SKM-1 treated with dmso at 0.1 percent for 144 hours (cell line): ENCODE measurements around the gene IQSEC3.

Experiments used
- DNase-seq: peaks from one replicate; lab custom pipeline; 2025; ENCODE audit not compliant: unreplicated experiment; lab: John Stamatoyannopoulos, UW

IQSEC3 gene

GRCh38 chr12:162467-163307 lies 96.1 kb downstream of the IQSEC3 start:
- DNase-seq = no peak

GRCh38 chr12:163406-163986 lies 96.9 kb downstream of the IQSEC3 start:
- no peak for DNase-seq

GRCh38 chr12:164207-164606 lies 97.6 kb downstream of the IQSEC3 start:
- DNase-seq = no peak

- DNase-seq = no peak
Observed at GRCh38 chr12:165862-166368, 99.3 kb downstream of the IQSEC3 start.

GRCh38 chr12:166425-167075 lies 100.0 kb downstream of the IQSEC3 start:
- DNase-seq = no peak

GRCh38 chr12:167959-168600 lies 101.5 kb downstream of the IQSEC3 start:
- no peak for DNase-seq

- peak; percentile 66 for DNase-seq
Observed at GRCh38 chr12:168763-169525, 102.4 kb downstream of the IQSEC3 start.

- DNase-seq = no peak
Observed at GRCh38 chr12:169528-170370, 103.2 kb downstream of the IQSEC3 start.

GRCh38 chr12:170371-171225 lies 104.0 kb downstream of the IQSEC3 start:
- DNase-seq = no peak

GRCh38 chr12:171276-171675 lies 104.7 kb downstream of the IQSEC3 start:
- no peak for DNase-seq

GRCh38 chr12:171743-172676 lies 105.4 kb downstream of the IQSEC3 start:
- DNase-seq = no peak

GRCh38 chr12:172732-173161 lies 106.2 kb downstream of the IQSEC3 start:
- peak; percentile 59 for DNase-seq

- no peak for DNase-seq
Observed at GRCh38 chr12:174124-174523, 107.6 kb downstream of the IQSEC3 start.

- DNase-seq = no peak
Observed at GRCh38 chr12:174596-174995, 108.0 kb downstream of the IQSEC3 start.

GRCh38 chr12:175250-175649 lies 108.7 kb downstream of the IQSEC3 start:
- DNase-seq = no peak

GRCh38 chr12:175759-176158 lies 109.2 kb downstream of the IQSEC3 start:
- no peak for DNase-seq

GRCh38 chr12:176321-177181 lies 110.0 kb downstream of the IQSEC3 start:
- no peak for DNase-seq
